Urothelium cell line (cell line): Measurements from ENCODE around the gene SIL1.

ENCODE experiments used
- DNase-seq: peaks from one replicate; pipeline ENCODE4 v3.0.0; 2011; ENCODE audit warnings: low spot score, mixed read lengths
- FAIRE-seq: peaks from 2 replicates; lab custom pipeline; 2011; peaks lifted over from hg19 to GRCh38; lab: Jason Lieb, UNC

The SIL1 gene

GRCh38 chr5:138948471-138949222 is 249.5 kb downstream of the SIL1 start:
- DNase-seq (no peak), FAIRE-seq (no peak)

- DNase-seq = no peak
- FAIRE-seq = no peak
Observed at GRCh38 chr5:138947780-138948179, 250.4 kb downstream of the SIL1 start.

GRCh38 chr5:138946831-138947560 is 251.2 kb downstream of the SIL1 start:
- no peak for FAIRE-seq

GRCh38 chr5:138946241-138946623 is 251.9 kb downstream of the SIL1 start:
- no peak for FAIRE-seq
- DNase-seq = no peak

More at GRCh38 chr5:138946831-138947560, 251.2 kb downstream of the SIL1 start:
- DNase-seq = no peak

- DNase-seq = no peak
Observed at GRCh38 chr5:138945421-138946240, 252.5 kb downstream of the SIL1 start.

GRCh38 chr5:138944527-138945322 is 253.4 kb downstream of the SIL1 start:
- FAIRE-seq = no peak
- peak; percentile 27 for DNase-seq

More at GRCh38 chr5:138945421-138946240, 252.5 kb downstream of the SIL1 start:
- FAIRE-seq = no peak

GRCh38 chr5:138943599-138944173 is 254.5 kb downstream of the SIL1 start:
- FAIRE-seq = no peak
- no peak for DNase-seq

- FAIRE-seq = no peak
- no peak for DNase-seq
Observed at GRCh38 chr5:138942861-138943260, 255.3 kb downstream of the SIL1 start.

GRCh38 chr5:138942066-138942465 is 256.1 kb downstream of the SIL1 start:
- FAIRE-seq (no peak), DNase-seq (no peak)

- FAIRE-seq (no peak), DNase-seq (no peak)
Observed at GRCh38 chr5:138938526-138938925, 259.6 kb downstream of the SIL1 start.

- FAIRE-seq (no peak), DNase-seq (no peak)
Observed at GRCh38 chr5:138937392-138938387, 260.5 kb downstream of the SIL1 start.

GRCh38 chr5:138936968-138937345 is 261.2 kb downstream of the SIL1 start:
- FAIRE-seq (no peak), DNase-seq (no peak)

GRCh38 chr5:138936225-138936967 is 261.8 kb downstream of the SIL1 start:
- FAIRE-seq (no peak), DNase-seq (no peak)

- FAIRE-seq = no peak
- DNase-seq = no peak
Observed at GRCh38 chr5:138935466-138935865, 262.7 kb downstream of the SIL1 start.

- FAIRE-seq (no peak), DNase-seq (no peak)
Observed at GRCh38 chr5:138934971-138935370, 263.2 kb downstream of the SIL1 start.

GRCh38 chr5:138933522-138934290 is 264.5 kb downstream of the SIL1 start:
- FAIRE-seq (no peak), DNase-seq (no peak)

GRCh38 chr5:138932171-138932810 is 265.9 kb downstream of the SIL1 start:
- DNase-seq (no peak), FAIRE-seq (no peak)
